Stimulated activated effector memory CD8-positive, alpha-beta T cell treated with anti-CD3 and anti-CD28 coated beads, Interleukin-12 subunit alpha, Interleukin-12 subunit beta, amount 100 ng/mL, for 72 hours (primary cell): Measurements from ENCODE around the gene SQSTM1.

Source experiments
- ATAC-seq: fragments of 150-1000 bp; cut with Tn5 transposase; 2 replicates; pipeline ENCODE4 v1.10.0; 2021
- DNase-seq, 2 donors: peaks; one replicate each; pipeline ENCODE4 v3.0.0; 2021 to 2022; ENCODE audit warnings: low spot score in 2 of 2
- H3K27ac Mint-ChIP-seq: one replicate; pipeline ENCODE4 v1.8.0; 2022; ENCODE audit warnings: mild to moderate bottlenecking, mixed read lengths
- H3K36me3 Mint-ChIP-seq: one replicate; pipeline ENCODE4 v1.8.0; 2022; ENCODE audit warnings: mild to moderate bottlenecking, mixed read lengths
- H3K4me1 Mint-ChIP-seq: one replicate; pipeline ENCODE4 v1.8.0; 2022; ENCODE audit warnings: mixed read lengths
- H3K4me3 Mint-ChIP-seq: one replicate; pipeline ENCODE4 v1.8.0; 2022; ENCODE audit warnings: mild to moderate bottlenecking, mixed read lengths
- H3K9me3 Mint-ChIP-seq: one replicate; pipeline ENCODE4 v1.8.0; 2022; ENCODE audit warnings: mixed read lengths

SQSTM1 gene

GRCh38 chr5:179820483-179821297 lies at the start of gene SQSTM1:
SQSTM1 (plus strand) TSS chr5:179820905; CDS start chr5:179820937, 32 bp downstream.
- H3K36me3 Mint-ChIP-seq, result peaks cover 72% of the 10 kb centered on the region
- ATAC-seq, result peak; percentile 53
- H3K9me3 Mint-ChIP-seq, result no peaks in the 10 kb centered on the region
- H3K4me3 Mint-ChIP-seq, result peak within 1 kb of the TSS; percentile 88
- H3K27ac Mint-ChIP-seq, result peak within 1 kb of the TSS; percentile 97
- peak; percentile 87 to 91 for DNase-seq
- H3K4me1 Mint-ChIP-seq, result peaks cover 60% of the 10 kb centered on the region

GRCh38 chr5:179771311-179771895 lies 49.3 kb upstream of the SQSTM1 start:
- Mint-ChIP-seq H3K36me3 (peaks cover 100% of the 10 kb centered on the region), H3K4me3 (no peak overlapping the region), H3K27ac (no peak overlapping the region), H3K4me1 (peaks cover 18% of the 10 kb centered on the region), H3K9me3 (no peaks in the 10 kb centered on the region)
- DNase-seq (no peak), ATAC-seq (no peak)

- peak overlapping the region; percentile 21 for H3K27ac Mint-ChIP-seq
- no peak overlapping the region for H3K4me3 Mint-ChIP-seq
- peaks cover 17% of the 10 kb centered on the region for H3K4me1 Mint-ChIP-seq
- no peak for DNase-seq
- no peak for ATAC-seq
- no peaks in the 10 kb centered on the region for H3K9me3 Mint-ChIP-seq
- peaks cover 100% of the 10 kb centered on the region for H3K36me3 Mint-ChIP-seq
Observed at GRCh38 chr5:179772351-179772750, 48.4 kb upstream of the SQSTM1 start.

- ATAC-seq, result no peak
- H3K36me3 Mint-ChIP-seq, result peaks cover 100% of the 10 kb centered on the region
- H3K9me3 Mint-ChIP-seq, result no peaks in the 10 kb centered on the region
- H3K27ac Mint-ChIP-seq, result no peak overlapping the region
- H3K4me1 Mint-ChIP-seq, result peaks cover 6% of the 10 kb centered on the region
- no peak for DNase-seq
- no peak overlapping the region for H3K4me3 Mint-ChIP-seq
Observed at GRCh38 chr5:179773686-179774040, 47.0 kb upstream of the SQSTM1 start.

- no peak overlapping the region for H3K4me3 Mint-ChIP-seq
- H3K36me3 Mint-ChIP-seq, result peaks cover 100% of the 10 kb centered on the region
- H3K9me3 Mint-ChIP-seq, result no peaks in the 10 kb centered on the region
- peak overlapping the region; percentile 65 for H3K27ac Mint-ChIP-seq
- DNase-seq (no peak), ATAC-seq (peak; percentile 32)
- no peaks in the 10 kb centered on the region for H3K4me1 Mint-ChIP-seq
Observed at GRCh38 chr5:179774442-179774841, 46.3 kb upstream of the SQSTM1 start.

GRCh38 chr5:179776411-179776938 lies 44.2 kb upstream of the SQSTM1 start:
- no peak overlapping the region for H3K27ac Mint-ChIP-seq
- H3K4me3 Mint-ChIP-seq, result no peak overlapping the region
- no peak for ATAC-seq
- peaks cover 92% of the 10 kb centered on the region for H3K36me3 Mint-ChIP-seq
- H3K9me3 Mint-ChIP-seq, result no peaks in the 10 kb centered on the region
- DNase-seq, result no peak
- H3K4me1 Mint-ChIP-seq, result no peaks in the 10 kb centered on the region

GRCh38 chr5:179777456-179777855 lies 43.2 kb upstream of the SQSTM1 start:
- Mint-ChIP-seq H3K4me1 (no peaks in the 10 kb centered on the region), H3K36me3 (peaks cover 82% of the 10 kb centered on the region), H3K9me3 (no peaks in the 10 kb centered on the region), H3K4me3 (no peak overlapping the region), H3K27ac (no peak overlapping the region)
- ATAC-seq (no peak), DNase-seq (no peak)

GRCh38 chr5:179777909-179778308 lies 42.8 kb upstream of the SQSTM1 start:
- DNase-seq, result no peak
- H3K27ac Mint-ChIP-seq, result peak overlapping the region; percentile 46
- no peaks in the 10 kb centered on the region for H3K9me3 Mint-ChIP-seq
- no peak overlapping the region for H3K4me3 Mint-ChIP-seq
- no peaks in the 10 kb centered on the region for H3K4me1 Mint-ChIP-seq
- no peak for ATAC-seq
- peaks cover 77% of the 10 kb centered on the region for H3K36me3 Mint-ChIP-seq

- DNase-seq, result no peak
- ATAC-seq, result no peak
- Mint-ChIP-seq H3K4me3 (no peak overlapping the region), H3K4me1 (no peaks in the 10 kb centered on the region), H3K9me3 (no peaks in the 10 kb centered on the region), H3K36me3 (peaks cover 71% of the 10 kb centered on the region), H3K27ac (peak overlapping the region; percentile 46)
Observed at GRCh38 chr5:179778591-179778990, 42.1 kb upstream of the SQSTM1 start.

- Mint-ChIP-seq H3K36me3 (peaks cover 58% of the 10 kb centered on the region), H3K9me3 (no peaks in the 10 kb centered on the region), H3K4me3 (no peak overlapping the region), H3K27ac (peak overlapping the region; percentile 20), H3K4me1 (no peaks in the 10 kb centered on the region)
- ATAC-seq, result no peak
- DNase-seq, result no peak
Observed at GRCh38 chr5:179779826-179780225, 40.9 kb upstream of the SQSTM1 start.

GRCh38 chr5:179780362-179780761 lies 40.3 kb upstream of the SQSTM1 start:
- Mint-ChIP-seq H3K4me3 (no peak overlapping the region), H3K27ac (peak overlapping the region; percentile 20), H3K9me3 (no peaks in the 10 kb centered on the region), H3K36me3 (peaks cover 53% of the 10 kb centered on the region), H3K4me1 (no peaks in the 10 kb centered on the region)
- ATAC-seq, result no peak
- no peak for DNase-seq

- no peak overlapping the region for H3K4me3 Mint-ChIP-seq
- DNase-seq (no peak), ATAC-seq (no peak)
- peak overlapping the region; percentile 27 for H3K27ac Mint-ChIP-seq
- H3K36me3 Mint-ChIP-seq, result peaks cover 44% of the 10 kb centered on the region
- H3K9me3 Mint-ChIP-seq, result no peaks in the 10 kb centered on the region
- no peaks in the 10 kb centered on the region for H3K4me1 Mint-ChIP-seq
Observed at GRCh38 chr5:179781846-179782245, 38.9 kb upstream of the SQSTM1 start.

- Mint-ChIP-seq H3K4me3 (no peak overlapping the region), H3K4me1 (no peaks in the 10 kb centered on the region), H3K36me3 (peaks cover 31% of the 10 kb centered on the region), H3K27ac (no peak overlapping the region), H3K9me3 (no peaks in the 10 kb centered on the region)
- DNase-seq (no peak), ATAC-seq (no peak)
Observed at GRCh38 chr5:179783128-179783527, 37.6 kb upstream of the SQSTM1 start.

- H3K4me3 Mint-ChIP-seq, result no peak overlapping the region
- H3K27ac Mint-ChIP-seq, result no peak overlapping the region
- H3K4me1 Mint-ChIP-seq, result no peaks in the 10 kb centered on the region
- ATAC-seq, result no peak
- H3K9me3 Mint-ChIP-seq, result no peaks in the 10 kb centered on the region
- no peak for DNase-seq
- peaks cover 12% of the 10 kb centered on the region for H3K36me3 Mint-ChIP-seq
Observed at GRCh38 chr5:179786861-179787260, 33.8 kb upstream of the SQSTM1 start.

GRCh38 chr5:179788193-179788854 lies 32.4 kb upstream of the SQSTM1 start:
- Mint-ChIP-seq H3K4me3 (no peak overlapping the region), H3K27ac (no peak overlapping the region), H3K9me3 (no peaks in the 10 kb centered on the region), H3K4me1 (peaks cover 5% of the 10 kb centered on the region), H3K36me3 (peaks cover 21% of the 10 kb centered on the region)
- DNase-seq (no peak), ATAC-seq (no peak)
